Fibroblast of skin of left biceps (primary cell): Measurements from ENCODE around the gene NR1I2.

Experiments used
- DNase-seq, 2 experiments: peaks; one replicate each; pipeline ENCODE4 v3.0.0-alpha.2; 2013; ENCODE audit warnings: low read depth in 2 of 2

The NR1I2 gene

DNA sequence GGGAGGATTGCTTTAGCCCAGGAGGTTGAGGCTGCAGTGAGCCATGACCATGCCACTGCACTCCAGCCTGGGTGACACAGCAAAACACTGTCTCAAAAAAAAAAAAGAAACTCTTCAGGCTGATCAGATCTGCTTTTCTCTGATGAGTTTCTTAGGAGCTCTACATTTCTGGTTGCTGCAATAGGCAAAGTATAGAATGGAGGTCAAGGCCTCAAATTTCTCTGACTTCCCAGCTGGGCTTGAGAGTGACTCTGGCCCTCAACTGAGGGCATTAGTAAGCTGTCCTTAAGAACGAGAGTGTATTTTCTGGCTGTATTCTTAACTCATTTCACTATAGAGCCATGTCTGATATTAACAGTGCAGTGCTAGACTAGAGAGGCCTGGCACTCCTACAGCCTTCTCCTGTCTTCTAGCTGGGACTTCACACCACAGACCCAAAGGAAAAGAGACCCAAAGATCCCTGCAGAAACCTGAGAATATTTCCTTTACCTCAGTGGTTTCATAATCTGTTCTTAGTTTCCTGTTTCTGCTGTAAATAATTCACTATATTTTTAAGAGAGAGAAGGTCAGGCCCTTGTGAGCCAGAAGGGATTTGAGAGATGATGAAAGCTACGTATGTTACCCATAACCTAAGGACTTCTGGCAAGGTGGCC is 2.0 kb upstream of the NR1I2 start:
- no peak for DNase-seq

DNA sequence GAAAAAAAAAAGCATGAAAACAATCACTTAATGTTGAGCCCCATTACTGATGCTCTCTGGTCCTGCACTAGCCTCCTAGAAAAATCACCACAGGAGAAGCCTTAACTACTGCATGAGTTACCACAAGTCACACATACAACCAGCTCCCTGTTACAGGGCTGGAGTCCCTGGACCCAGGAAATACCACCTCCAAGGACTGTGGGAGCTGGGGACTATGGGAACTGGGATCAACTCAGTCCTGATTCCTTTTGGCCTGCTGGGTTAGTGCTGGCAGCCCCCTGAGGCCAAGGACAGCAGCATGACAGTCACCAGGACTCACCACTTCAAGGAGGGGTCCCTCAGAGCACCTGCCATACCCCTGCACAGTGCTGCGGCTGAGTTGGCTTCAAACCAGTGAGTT is 559 bp downstream of the NR1I2 start:
- DNase-seq, result no peak

GRCh38 chr3:119783255-119783654 is 1.4 kb downstream of the NR1I2 start:
- no peak for DNase-seq

- no peak for DNase-seq
These were observed 2.0 kb downstream of the NR1I2 start for GRCh38 chr3:119783883-119784282.

DNA sequence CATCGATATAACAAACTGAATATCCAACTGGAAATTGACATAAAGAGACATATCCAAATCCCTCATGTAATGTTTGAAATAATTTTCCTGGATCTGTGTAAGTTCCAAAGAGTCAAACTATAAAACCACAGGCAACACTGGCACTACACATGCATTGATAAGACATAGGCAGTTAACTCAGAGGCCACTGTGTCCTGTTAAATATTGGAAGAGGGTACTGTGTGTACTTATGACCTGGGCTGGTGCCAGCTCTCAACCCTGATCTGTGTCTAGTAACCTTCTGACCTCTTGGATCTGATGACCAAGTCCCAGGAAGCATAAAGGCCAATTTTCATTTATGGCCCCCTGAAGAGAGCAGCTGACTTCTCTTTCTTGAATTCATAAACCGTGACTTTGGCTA is 4.5 kb downstream of the NR1I2 start:
- DNase-seq, result no peak

GRCh38 chr3:119790369-119790768 is 8.5 kb downstream of the NR1I2 start:
- no peak for DNase-seq

DNA sequence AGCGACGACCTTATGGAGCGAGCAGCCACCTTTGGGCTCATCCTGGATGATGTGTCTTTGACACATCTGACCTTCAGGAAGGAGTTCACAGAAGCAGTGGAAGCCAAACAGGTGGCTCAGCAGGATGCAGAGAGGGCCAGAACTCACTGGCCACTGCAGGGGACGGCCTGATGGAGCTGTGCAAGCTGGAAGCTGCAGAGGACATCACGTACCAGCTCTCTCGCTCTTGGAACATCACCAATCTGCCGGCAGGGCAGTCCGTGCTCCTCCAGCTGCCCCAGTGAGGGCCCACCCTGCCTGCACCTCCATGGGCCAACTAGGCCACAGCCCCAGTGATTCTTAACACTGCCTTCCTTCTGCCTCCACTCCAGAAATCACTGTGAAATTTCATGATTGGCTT is 10.4 kb downstream of the NR1I2 start:
- no peak for DNase-seq

DNA sequence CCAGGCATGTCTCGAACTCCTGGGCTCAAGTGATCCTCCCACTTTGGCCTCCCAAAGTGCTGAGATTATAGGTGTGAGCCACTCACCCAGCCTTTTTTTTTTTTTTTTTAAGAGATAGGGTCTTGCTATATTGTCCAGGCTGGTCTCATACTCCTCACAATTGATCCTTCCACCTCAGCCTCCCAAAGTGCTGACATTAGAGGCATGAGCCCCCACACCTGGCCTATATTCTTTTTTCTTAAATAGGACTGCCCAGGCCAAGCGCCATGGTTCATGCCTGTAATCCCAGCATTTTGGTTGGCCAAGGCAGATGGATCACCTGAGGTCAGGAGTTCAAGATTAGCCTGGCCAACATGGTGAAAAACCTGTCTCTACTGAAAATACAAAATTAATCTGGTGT is 12.5 kb downstream of the NR1I2 start:
- no peak for DNase-seq

DNA sequence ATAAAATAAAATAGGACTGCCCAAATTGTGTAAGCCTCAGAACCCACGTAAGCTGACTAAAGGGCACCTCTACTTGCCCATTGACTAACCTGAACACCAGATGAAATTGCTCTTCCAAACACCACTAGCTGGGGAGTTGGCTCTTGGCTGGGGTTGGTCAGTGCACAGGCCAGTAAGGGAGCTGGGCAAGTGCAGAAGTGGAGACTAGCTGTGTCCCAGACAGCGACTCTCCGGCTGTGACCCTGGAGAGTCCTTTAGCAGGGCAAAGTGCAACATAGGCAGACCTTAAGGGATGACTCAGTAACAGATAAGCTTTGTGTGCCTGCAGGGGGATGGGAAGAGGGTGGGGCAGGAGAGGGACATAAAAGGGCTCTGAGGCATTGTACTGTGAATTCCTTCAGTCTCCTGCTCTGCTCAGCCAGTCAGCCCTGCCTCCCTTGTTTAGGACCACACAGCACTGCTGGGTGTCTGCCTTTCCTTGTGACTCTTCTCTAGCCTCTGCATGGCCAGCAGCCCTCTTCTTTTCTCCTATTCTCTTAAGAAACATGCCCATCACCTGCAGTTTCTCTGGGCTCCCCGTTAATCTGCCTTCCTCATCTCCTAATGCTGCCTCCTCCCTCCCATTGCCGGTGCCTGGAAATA is 13.2 kb downstream of the NR1I2 start:
- no peak for DNase-seq

- no peak for DNase-seq
These were observed 13.9 kb downstream of the NR1I2 start for GRCh38 chr3:119795849-119796248.

- DNase-seq, result no peak
These were observed 14.5 kb downstream of the NR1I2 start for GRCh38 chr3:119796368-119796767.

GRCh38 chr3:119796785-119797184 is 14.9 kb downstream of the NR1I2 start:
- no peak for DNase-seq

DNA sequence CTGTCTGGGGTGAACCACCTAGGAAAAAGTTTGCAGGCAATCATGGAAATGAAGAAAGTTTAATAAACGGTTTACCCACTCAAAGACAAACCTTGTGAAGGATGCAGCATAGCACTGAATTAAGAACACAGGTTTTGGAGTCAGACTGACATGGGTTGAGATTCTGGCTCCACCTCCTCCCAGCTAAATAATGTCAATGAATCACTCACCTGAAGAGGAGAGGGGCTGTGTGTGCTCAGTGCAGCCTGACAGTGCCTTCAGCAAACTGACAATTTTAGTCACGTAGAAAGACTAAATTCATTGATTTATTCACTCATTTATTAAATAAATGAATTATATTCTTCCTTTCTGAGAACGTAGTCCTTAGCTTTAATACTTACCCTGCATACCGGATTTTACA is 18.9 kb downstream of the NR1I2 start:
- no peak for DNase-seq

DNA sequence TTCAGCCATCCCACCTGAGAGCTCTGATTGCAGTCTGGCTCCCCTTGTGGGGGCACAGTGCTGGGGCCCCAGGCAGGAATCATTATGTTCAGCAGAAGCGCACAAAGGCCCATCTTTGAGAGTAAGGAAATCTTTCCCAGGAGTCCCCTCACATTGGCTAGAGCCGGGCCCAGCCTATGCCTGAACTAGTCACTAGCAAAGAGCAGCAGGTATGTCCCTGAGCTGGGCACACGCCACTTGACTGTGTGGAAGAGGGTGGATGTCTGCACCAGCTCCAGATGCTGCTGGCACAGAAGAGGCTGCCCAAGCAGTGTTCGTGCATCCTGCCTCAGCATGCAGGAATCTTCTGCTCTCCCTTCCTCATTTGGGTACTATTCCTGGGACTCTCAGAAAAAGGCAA is 26.3 kb downstream of the NR1I2 start:
- no peak for DNase-seq

GRCh38 chr3:119808843-119809242 is 26.9 kb downstream of the NR1I2 start:
- no peak for DNase-seq

DNA sequence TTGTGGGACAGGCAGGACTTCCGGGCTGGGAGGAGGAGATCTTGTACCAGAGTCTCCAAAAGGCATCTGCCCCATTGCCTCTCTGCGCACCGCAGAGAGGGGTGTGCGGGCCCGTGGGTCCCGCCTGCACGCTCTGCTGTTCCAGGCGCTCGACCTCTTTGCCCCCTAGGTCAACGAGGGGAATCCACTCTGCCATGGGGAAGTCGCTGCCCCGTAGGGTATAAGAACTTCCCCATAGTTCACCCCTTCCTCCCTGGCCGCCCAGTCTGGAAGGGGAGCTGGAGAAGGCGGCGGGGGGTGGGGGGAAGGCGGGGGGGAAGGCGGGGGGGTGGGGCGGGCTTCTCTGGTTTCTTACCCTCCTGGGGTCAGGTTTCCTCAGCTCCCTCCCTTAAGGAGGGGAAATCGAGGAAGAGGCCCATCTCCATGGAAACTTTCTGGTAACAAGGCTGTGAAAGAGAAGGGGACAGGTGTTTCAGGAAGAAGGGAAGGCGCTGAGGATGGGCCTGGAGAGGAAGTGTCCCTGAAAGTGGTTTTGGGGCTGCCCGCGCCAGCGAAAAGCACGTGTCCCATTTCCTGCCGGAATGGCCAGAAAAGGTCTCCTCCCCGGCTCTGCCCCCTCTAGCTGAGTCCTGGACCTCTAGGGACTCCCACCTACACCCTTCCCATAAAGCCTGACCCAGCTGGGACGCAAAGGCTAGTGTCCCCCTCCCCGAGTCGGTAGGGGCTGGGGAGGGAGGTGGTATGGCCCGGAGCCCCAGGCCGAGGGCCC is 27.5 kb downstream of the NR1I2 start:
- no peak for DNase-seq

GRCh38 chr3:119810018-119810435 is 28.1 kb downstream of the NR1I2 start:
- no peak for DNase-seq

DNA sequence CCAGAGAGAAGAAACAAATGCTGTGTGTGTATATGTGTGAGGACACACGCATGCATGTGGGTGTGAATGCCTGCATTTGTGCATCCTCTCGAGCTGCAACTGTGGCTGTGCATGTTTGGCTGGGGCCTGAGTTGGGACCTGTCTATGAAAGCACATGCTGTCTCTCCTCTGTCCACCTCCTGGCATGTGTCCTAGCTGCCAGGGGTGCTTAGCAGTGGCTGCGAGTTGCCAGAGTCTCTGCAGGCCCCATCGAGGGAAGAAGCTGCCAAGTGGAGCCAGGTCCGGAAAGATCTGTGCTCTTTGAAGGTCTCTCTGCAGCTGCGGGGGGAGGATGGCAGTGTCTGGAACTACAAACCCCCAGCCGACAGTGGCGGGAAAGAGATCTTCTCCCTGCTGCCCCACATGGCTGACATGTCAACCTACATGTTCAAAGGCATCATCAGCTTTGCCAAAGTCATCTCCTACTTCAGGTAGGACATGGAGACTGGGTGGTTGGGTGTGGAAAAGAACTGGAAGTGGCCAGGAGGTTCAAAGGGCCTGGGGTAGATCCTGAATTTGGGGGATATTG is 30.7 kb downstream of the NR1I2 start:
- DNase-seq, result no peak

GRCh38 chr3:119815716-119816115 is 33.8 kb downstream of the NR1I2 start:
- DNase-seq, result no peak

DNA sequence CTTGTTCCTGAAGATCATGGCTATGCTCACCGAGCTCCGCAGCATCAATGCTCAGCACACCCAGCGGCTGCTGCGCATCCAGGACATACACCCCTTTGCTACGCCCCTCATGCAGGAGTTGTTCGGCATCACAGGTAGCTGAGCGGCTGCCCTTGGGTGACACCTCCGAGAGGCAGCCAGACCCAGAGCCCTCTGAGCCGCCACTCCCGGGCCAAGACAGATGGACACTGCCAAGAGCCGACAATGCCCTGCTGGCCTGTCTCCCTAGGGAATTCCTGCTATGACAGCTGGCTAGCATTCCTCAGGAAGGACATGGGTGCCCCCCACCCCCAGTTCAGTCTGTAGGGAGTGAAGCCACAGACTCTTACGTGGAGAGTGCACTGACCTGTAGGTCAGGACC is 35.2 kb downstream of the NR1I2 start:
- DNase-seq, result no peak

DNA sequence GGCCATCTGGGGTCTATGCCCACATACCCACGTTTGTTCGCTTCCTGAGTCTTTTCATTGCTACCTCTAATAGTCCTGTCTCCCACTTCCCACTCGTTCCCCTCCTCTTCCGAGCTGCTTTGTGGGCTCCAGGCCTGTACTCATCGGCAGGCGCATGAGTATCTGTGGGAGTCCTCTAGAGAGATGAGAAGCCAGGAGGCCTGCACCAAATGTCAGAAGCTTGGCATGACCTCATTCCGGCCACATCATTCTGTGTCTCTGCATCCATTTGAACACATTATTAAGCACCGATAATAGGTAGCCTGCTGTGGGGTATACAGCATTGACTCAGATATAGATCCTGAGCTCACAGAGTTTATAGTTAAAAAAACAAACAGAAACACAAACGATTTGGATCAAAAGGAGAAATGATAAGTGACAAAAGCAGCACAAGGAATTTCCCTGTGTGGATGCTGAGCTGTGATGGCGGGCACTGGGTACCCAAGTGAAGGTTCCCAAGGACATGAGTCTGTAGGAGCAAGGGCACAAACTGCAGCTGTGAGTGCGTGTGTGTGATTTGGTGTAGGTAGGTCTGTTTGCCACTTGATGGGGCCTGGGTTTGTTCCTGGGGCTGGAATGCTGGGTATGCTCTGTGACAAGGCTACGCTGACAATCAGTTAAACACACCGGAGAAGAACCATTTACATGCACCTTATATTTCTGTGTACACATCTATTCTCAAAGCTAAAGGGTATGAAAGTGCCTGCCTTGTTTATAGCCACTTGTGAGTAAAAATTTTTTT is 35.9 kb downstream of the NR1I2 start:
- no peak for DNase-seq

- no peak for DNase-seq
These were observed 37.0 kb downstream of the NR1I2 start for GRCh38 chr3:119818937-119819336.
